Gastroesophageal sphincter (tissue), 3 donors: ENCODE data around the gene PRKN.

Experiments used
- POLR2A ChIP-seq, 2 donors: fragments of 450-650 bp; IDR thresholded peaks; one replicate each; pipeline ENCODE4 v1.6.1; 2017; ENCODE audit warnings: antibody characterized with exemption in 2 of 2, mild to moderate bottlenecking in 2 of 2, moderate library complexity in 1 of 2
- POLR2AphosphoS5 ChIP-seq: sonication (generic); formaldehyde crosslinking; IDR thresholded peaks from one replicate; pipeline ENCODE4 v1.6.1; 2017; ENCODE audit warnings: antibody characterized with exemption
- TF ChIP-seq, protein P1 (sequence below), 4 experiments: fragments of 200-600 bp in 2 of 4; fragments of 450-650 bp in 2 of 4; sonication (generic) in 1 of 4; IDR thresholded peaks; one replicate each; pipeline ENCODE4 v1.5.1; 2017 to 2019; ENCODE audit warnings: antibody characterized with exemption in 4 of 4, mild to moderate bottlenecking in 2 of 4, moderate library complexity in 2 of 4

DNA sequence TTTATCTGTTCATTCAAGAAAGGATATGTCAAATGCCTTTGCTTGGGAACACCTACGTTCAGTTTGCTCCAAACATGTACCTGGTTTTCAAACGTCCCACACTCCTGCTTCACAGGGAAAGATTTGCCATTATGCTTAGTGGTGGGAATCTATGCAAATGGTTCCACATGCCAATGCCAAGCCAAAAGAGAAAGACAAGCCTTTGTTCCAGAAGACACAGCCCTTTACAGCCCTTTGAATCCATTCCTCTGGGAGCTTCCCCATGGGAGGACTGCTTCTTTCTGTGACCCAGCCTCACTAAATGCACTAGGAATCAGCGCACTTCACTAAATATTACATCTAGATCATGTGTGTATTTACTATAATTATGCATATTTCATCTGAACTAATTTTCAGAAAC is 619.5 kb downstream of the PRKN start:
- TF ChIP-seq POLR2A (IDR thresholded peaks at IDR 0.05) (no peak), POLR2AphosphoS5 (no peak)
- TF ChIP-seq, protein P1, sequence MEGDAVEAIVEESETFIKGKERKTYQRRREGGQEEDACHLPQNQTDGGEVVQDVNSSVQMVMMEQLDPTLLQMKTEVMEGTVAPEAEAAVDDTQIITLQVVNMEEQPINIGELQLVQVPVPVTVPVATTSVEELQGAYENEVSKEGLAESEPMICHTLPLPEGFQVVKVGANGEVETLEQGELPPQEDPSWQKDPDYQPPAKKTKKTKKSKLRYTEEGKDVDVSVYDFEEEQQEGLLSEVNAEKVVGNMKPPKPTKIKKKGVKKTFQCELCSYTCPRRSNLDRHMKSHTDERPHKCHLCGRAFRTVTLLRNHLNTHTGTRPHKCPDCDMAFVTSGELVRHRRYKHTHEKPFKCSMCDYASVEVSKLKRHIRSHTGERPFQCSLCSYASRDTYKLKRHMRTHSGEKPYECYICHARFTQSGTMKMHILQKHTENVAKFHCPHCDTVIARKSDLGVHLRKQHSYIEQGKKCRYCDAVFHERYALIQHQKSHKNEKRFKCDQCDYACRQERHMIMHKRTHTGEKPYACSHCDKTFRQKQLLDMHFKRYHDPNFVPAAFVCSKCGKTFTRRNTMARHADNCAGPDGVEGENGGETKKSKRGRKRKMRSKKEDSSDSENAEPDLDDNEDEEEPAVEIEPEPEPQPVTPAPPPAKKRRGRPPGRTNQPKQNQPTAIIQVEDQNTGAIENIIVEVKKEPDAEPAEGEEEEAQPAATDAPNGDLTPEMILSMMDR (IDR thresholded peaks at IDR 0.05): no peak
